IMR-90 (cell line): ENCODE results near the gene PRR19.

Experiments
- BHLHE40 ChIP-seq: fragments of 150-350 bp; IDR thresholded peaks from 2 replicates; pipeline ENCODE4 v1.6.1; 2016; ENCODE audit warnings: mild to moderate bottlenecking, low read depth, low read length
- MXI1 ChIP-seq: IDR thresholded peaks from 2 replicates; pipeline ENCODE4 v1.6.1; 2012; ENCODE audit warnings: low read depth, mild to moderate bottlenecking, low read length, moderate library complexity, borderline replicate concordance
- POLR2A ChIP-seq: IDR thresholded peaks from 2 replicates; pipeline ENCODE4 v1.6.1; 2012; ENCODE audit warnings: mild to moderate bottlenecking, low read depth, low read length
- TF ChIP-seq, protein P1 (sequence below): conservative IDR thresholded peaks from 2 replicates; pipeline ENCODE4 v1.5.1; 2012; ENCODE audit warnings: mild to moderate bottlenecking, low read depth, low read length, improper control_type of control experiment

DNA sequence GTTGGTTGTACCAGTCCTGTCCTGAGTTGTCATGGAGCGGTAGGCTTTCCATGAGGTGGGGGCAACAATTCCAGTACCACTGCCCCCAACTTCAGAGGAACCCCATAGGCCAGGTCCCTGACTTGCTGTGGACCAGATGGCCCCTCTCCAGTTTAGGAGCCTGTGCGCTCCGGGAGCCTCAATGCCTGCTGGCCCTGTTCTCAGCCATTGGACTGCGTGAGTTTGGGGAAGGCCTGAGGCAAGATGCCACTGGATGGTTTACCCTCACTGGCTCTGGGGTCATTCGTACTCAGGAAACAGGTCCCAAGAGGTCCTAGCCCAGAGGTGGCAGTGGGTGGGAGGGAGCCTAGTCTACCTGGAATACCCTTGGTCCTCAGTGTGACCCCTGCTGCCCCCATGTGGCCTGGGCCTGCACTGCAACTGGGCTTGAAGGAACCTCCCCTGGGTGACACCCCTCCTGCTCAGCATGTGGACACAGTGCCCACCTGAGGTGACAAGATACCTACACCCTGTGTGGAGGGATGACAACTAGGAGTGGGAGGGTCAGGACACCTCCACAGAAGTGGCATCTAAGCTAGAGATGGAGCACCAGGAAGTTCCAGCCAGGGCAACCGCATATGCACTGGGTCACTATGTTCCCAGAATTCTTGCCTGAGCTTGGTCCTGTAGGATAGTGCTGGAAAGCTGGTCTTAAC, 6.0 kb upstream of the PRR19 start:
- TF ChIP-seq, protein P1, sequence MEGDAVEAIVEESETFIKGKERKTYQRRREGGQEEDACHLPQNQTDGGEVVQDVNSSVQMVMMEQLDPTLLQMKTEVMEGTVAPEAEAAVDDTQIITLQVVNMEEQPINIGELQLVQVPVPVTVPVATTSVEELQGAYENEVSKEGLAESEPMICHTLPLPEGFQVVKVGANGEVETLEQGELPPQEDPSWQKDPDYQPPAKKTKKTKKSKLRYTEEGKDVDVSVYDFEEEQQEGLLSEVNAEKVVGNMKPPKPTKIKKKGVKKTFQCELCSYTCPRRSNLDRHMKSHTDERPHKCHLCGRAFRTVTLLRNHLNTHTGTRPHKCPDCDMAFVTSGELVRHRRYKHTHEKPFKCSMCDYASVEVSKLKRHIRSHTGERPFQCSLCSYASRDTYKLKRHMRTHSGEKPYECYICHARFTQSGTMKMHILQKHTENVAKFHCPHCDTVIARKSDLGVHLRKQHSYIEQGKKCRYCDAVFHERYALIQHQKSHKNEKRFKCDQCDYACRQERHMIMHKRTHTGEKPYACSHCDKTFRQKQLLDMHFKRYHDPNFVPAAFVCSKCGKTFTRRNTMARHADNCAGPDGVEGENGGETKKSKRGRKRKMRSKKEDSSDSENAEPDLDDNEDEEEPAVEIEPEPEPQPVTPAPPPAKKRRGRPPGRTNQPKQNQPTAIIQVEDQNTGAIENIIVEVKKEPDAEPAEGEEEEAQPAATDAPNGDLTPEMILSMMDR: peak; percentile 80
- no peak for TF ChIP-seq MXI1
- TF ChIP-seq BHLHE40: no peak
- no peak for TF ChIP-seq POLR2A
